ENCODE measurements around the gene PSKH1.

The PSKH1 gene

GRCh38 chr16:67936880-67937605, 44.0 kb downstream of the PSKH1 start:
- in situ Hi-C loops (cut with MboI; ENCODE audit: low sequenced_read_pairs) = loop anchor here (10.0 kb wide), 1 partner anchor 272 kb away; the partner anchor contains the start of genes ACD, C16orf86, ENKD1 and PARD6A

GRCh38 chr16:67937713-67938112, 44.7 kb downstream of the PSKH1 start:
- in situ Hi-C loops (cut with MboI; ENCODE audit: low sequenced_read_pairs) = loop anchor here (10.0 kb wide), 1 partner anchor 273 kb away; the partner anchor contains the start of genes ACD, C16orf86, ENKD1 and PARD6A

DNA sequence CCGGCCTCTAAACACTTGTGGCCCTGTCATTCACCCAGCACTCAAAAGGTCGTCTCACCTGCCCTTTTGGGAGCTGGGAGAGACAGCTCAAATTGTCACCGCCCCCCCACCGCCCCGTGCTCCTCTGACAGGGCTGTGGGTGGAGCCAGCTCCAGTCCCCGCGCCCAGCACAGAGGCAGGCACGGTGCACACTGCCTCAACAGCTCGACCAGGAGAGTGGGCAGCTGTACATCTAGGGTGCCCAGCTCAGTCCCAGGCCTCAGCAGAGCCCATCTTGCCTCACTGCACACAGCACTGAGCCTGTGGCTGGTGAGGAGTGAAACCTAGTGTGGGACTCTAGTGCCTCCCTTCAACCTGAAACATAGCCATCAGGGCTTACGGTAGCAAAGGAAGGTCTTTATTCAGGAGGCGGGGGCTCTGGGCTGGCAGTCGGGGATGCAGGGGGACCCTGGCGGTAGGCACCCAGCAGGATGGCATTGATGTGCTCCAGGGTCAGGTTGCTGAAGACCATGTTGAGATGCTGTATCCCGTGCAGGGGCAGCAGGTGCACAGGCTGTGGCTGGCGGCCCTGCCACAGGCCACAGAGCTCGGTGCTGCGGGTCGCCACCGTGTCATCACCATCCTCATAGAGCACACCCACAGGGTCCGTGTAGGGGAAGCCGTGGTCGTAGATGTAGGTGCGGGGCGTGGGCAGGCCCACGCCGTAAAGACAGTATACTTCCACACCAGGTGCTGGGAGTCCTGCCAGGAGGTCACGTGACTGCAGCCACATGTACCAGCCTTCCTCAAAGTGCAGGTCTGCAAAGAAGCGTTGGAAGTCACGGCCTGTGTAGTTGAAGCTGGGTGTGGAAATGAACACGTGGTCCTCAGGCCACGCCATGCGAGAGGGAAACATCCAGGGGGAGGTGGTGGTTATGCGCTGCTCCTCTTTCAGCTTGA, 46.7 kb downstream of the PSKH1 start:
- in situ Hi-C loops (cut with MboI; ENCODE audit: low sequenced_read_pairs) = loop anchor here (10.0 kb wide), 1 partner anchor 275 kb away; the partner anchor contains the start of genes ACD, C16orf86, ENKD1 and PARD6A

DNA sequence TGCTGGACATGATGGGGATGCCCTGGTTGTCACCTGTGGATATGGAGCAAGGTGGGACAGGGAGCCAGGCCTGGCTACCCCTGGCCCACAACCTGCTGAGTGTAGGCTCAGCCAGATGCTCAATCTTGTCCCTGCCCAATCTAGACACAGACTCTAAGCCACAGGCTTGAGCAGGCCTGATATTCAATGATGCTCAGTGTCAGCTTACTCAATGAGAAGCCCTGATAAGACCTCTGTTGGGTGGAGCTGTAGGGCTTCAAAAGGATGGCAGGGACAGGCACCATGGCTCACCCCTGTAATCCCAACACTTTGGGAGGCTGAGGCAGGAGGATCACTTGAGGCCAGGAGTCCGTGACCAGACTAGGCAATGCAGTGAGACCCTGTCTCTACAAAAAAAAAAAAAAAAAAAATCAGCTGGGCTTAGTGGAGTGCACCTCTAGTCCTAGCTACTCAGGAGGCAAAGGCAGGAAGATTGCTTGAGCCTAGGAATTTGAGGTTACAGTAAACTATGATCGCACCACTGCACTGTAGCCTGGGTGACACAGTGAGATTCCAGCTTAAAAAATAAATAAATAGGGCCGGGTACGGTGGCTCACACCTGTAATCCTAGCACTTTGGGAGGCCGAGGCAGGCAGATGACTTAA, 47.5 kb downstream of the PSKH1 start:
- in situ Hi-C loops (cut with MboI; ENCODE audit: low sequenced_read_pairs) = no loop called here

GRCh38 chr16:67941469-67942199, 48.6 kb downstream of the PSKH1 start:
- in situ Hi-C loops (cut with MboI; ENCODE audit: low sequenced_read_pairs) = no loop called here

GRCh38 chr16:67942200-67942509, 49.1 kb downstream of the PSKH1 start:
- in situ Hi-C loops (cut with MboI; ENCODE audit: low sequenced_read_pairs) = no loop called here

DNA sequence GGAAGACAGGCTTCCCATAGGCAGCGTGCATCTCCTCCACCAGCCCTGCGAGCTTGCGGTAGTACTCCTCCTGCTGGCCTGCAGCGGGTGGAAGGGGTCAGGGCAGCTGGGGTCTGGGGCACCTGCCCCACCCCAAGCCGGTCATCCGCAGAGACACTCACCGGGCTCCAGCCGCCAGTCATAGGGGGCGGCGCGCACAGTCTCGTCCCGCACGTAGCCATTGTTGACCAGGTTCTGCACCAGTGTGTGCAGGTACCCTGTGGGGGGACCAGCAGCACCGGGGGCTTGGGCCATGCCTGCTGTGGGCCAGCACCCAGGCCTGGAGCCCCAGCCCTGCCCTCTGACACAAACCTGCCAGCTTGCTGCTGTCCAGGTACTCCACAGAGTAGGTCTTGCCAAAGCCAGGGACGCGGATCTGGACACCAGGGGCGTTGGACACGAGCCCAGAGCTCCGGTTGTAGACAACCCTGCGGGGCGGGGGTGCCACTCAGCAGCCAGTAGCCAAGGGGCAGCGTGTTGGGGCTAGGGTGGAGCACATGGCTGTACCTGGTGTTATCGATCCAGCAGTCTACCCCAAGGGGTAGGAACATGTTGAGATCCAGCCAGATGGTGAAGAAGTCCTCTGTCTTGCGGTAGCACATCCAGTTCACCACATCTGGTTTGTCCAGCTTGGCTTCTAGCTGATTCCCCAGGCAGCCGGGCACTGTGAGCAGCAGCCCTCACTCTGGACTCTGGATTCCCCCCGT, 49.6 kb downstream of the PSKH1 start:
- in situ Hi-C loops (cut with MboI; ENCODE audit: low sequenced_read_pairs) = no loop called here

DNA sequence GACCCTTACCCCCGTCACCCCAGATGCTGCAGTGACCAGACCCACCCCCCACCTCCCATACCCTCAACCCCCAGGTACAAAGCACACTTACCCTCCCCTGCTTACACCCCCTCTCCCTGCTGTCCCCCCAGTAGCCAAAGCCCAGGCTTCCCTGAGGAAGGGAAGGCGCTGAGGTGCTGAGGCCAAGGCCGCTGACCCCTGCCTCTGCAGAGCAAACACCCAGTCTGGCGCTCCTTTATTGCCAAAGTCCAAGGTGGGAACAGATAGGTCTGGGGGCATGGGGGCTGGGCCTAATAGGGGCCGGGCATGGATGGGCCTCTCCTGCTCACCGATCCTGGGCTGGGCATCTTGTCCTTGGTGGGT, 50.2 kb downstream of the PSKH1 start:
- in situ Hi-C loops (cut with MboI; ENCODE audit: low sequenced_read_pairs) = no loop called here

DNA sequence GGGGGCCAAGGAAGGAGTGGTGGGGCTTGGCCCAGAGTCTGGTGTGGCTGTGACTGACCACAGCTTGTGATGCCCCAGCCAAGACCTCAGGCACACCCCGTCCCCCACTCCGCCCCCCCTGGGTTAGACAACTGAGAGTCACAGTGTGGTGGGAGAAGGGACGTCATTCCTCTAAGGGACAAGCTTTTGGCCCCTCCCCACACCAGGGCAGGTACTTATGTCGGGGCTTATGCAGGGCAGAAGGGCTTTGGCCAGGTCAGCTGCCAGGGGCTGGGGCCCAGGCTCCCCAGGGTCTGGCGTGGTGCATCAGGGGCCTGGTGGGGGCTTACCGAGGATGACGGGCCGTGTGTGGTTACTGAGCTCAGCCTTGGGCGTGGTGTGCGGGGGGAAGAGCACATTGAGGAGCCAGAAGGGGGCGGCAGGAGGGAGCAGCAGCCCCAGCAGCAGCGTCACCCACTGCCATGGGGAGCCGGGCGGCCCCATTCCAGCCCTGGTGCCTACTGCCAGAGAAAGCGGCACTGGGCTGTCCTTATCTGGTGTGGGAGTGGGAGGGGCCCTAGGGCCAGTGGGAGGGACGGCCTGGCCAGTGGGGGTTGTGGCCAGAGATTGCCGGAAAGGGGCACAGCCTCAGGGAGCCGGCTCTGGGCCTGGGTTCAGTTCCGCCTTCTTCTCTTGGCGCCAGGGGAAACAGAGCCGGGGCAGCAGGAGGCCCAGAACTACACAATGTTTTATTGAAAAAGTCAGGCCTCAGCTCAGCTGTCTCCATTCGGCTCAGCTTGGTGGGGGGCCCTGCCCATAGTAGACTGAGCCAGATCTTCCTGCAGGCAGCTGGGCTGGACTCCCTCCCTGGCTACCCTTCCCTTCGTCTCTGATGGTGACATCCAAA, 50.8 kb downstream of the PSKH1 start, which contains the start of gene LCAT:
Gene LCAT, minus strand, starts transcription at position 502 of the 886 bp plus-strand sequence. Its CDS starts 19 bp downstream, at position 483.
- in situ Hi-C loops (cut with MboI; ENCODE audit: low sequenced_read_pairs) = no loop called here

- in situ Hi-C loops (cut with MboI; ENCODE audit: low sequenced_read_pairs) = no loop called here
These were observed 51.8 kb downstream of the PSKH1 start for GRCh38 chr16:67944690-67945391.

- in situ Hi-C loops (cut with MboI; ENCODE audit: low sequenced_read_pairs) = no loop called here
These were observed 52.4 kb downstream of the PSKH1 start for GRCh38 chr16:67945392-67945933.

GRCh38 chr16:67946128-67946569, 53.1 kb downstream of the PSKH1 start:
- in situ Hi-C loops (cut with MboI; ENCODE audit: low sequenced_read_pairs) = no loop called here

DNA sequence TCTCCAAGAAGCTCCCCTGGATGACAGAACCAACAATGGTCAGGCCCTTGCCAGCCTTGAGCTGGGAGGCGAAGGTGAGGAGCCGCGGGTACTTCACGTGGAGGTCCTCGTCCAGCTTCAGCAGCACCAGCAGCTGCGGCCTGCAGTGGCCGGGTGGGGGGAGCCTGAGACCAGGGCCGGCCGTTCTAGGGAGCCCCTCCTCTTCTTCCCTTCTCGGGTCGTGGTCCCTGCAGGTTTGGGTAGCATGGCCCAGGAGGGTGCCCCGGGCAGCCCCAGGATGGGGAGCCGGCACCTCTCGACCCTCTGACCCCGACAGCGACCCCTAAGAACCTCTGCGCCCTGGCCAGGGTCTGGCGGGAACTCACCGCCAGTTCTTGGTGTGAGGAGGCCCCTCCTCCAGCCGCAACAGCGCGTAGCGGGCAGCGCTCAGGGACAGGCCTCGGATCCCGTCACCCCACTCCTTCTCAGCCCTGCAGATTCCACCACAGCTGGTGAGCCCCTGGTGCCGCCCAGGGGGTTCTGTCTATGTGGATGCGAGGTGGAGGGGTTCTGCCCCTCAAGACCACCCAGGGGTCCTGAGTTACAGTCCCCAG, 54.0 kb downstream of the PSKH1 start:
- in situ Hi-C loops (cut with MboI; ENCODE audit: low sequenced_read_pairs) = no loop called here

DNA sequence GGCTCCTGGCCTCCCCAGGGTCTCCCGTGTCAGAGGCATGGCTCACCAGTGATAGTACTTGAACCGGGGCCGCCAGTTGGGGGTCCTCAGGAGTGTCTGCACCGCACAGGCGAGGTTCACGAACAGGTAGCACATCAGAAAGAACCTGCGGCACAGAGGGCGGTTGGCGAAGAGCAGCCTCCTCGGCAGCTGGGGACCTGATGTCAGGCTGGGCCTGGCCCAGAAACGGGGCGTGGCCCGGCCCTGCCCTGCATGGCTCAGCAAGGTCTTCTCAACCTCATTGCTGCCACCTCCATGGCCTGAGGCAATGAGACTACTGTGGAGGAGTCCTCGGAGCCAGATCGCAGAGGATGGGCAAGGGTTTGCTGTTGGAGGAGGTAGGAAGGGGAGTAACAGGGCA, 55.0 kb downstream of the PSKH1 start:
- in situ Hi-C loops (cut with MboI; ENCODE audit: low sequenced_read_pairs) = no loop called here

GRCh38 chr16:67949645-67950044, 56.6 kb downstream of the PSKH1 start:
- in situ Hi-C loops (cut with MboI; ENCODE audit: low sequenced_read_pairs) = no loop called here

DNA sequence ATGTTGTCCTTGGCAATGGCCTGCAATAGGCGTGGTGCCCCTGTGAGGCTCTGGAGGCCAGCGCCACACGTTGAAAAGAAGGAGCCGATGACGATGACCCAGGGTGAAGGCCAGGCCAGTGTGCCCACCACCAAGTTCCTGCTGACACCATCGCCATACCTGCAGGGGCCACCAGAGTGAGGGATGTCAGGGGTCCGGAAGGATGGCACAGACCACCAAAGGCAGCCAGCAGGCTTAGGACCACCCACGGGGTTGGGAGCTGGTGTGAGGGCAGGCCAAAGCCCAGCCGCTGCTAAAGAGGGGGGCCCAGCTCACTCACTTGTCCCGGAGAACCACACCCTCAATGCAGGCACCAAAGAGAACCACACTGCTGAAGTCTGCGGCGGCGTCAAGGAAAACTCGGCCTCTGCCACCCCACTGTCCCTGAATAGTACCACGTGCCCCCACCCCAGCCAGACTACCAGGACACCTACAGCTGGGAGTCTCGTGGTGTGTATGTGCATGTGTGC, 57.3 kb downstream of the PSKH1 start:
- in situ Hi-C loops (cut with MboI; ENCODE audit: low sequenced_read_pairs) = no loop called here

DNA sequence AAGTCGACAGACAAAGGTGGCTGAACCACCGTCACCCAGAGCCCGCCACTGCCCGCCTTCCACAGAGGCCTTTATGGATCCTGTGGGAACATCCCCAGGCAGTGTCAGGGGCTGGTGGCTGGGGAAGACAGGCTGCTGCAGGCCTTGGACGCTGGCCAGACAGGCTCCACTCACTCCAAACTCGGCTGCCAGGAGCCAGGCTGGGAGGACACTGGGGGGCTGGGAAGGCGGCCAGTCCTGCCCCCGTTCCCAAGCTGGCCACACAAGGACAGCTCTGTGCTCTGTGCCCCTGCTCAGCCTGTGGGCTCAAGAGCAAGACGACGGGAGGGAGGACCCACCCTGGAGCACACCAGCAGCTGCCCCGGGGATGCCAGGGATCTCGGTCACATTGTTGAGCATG, 58.4 kb downstream of the PSKH1 start:
- in situ Hi-C loops (cut with MboI; ENCODE audit: low sequenced_read_pairs) = no loop called here
